ENCODE results near the gene TRPV3. TPM values are rescaled to one million over a fixed set of nuclear protein-coding genes. Genes with fewer than 3 reads are reported as not detected.

Gene TRPV3
- total and polyA plus RNA-seq, 9 of the 15 experiments (the other 6 are each of a cell fraction or from before 2014, with no cell fraction given) = 0.03 to 0.42 (median 0.11) TPM; not detected in 1

DNA sequence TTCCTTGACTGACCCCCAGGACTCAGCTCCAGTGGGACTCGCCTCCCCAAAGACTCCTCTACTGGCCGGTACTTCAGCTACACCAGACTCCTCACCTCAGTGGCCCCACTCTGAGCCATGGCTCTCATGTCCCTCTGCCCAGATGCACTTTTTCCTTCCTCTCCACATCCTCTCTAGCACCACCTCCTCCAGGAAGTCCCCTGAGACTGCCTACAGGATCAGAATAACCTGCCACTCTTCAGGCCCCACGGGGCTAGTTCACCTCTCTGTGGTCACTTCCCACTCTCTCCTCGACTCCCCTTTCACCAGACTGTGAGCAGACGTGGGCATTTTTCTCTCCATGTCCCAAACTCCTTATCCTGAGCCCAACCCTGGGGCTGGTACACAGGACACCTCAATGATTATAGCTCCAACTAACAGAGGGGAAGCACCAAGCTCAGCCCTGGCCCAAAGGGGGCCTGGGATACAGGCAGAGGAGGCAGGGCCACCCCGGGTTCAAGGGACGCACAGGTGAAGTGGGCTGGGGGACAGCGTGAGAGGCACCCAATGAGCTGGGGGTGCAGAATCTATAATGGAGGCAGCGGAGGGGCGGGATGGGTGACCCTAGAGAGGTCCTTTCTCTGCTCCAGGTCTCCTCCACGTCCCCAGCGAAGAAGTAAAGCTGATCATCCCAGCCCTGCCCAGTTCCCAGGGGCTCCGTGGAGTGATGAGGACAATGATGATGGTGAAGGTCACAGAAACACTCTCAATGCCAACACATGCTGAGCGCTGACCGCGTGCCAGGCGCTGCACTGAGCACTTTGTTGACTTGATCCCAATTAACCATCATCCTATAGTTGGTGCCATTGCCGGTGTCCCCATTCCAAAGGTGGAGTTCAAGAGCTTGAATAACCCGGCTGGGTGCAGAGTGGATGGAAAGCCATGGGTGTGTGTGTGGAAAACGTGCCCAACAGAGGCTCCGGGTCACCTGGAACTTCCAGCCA is 3.9 kb downstream of the TRPV3 start:
- no peak overlapping the region for H2AFZ ChIP-seq (ENCODE audit: low read depth, low read length)
- no TSS peak for BruUV-seq (replicated peaks)
- H3K27me3 ChIP-seq (ENCODE audit: control insufficient read depth in 2 of 2, insufficient read depth in 2 of 2, low read length in 2 of 2) = peaks cover 0 to 28% of the 10 kb centered on the region in 2 experiments; a peak in 2 of 5 replicates
- POLR2A ChIA-PET = interaction anchor here (0.5 kb wide), 1 partner anchor 361 kb away, joined by 3 read pairs; no protein-coding TSS in a partner anchor
- no peaks in the 10 kb centered on the region for H3K9me3 ChIP-seq (replicated peaks; ENCODE audit: control insufficient read depth, insufficient read depth, low read depth, low read length)
- intact Hi-C loops (cut with micrococcal nuclease) (no loop called here), in situ Hi-C loops (cut with MboI) (no loop called here)
- CTCF ChIA-PET (ENCODE audit: low intra/inter-chr PET ratio) = no interaction called here
- H3K9me1 ChIP-seq (ENCODE audit: control insufficient read depth, insufficient read depth, low read length) = no peaks in the 10 kb centered on the region
- H3K4me3 ChIP-seq = no peak overlapping the region
- ATAC-seq = no peak
- H3K36me3 ChIP-seq (ENCODE audit: control insufficient read depth, insufficient read depth, low read length) = no peaks in the 10 kb centered on the region
- H3K79me2 ChIP-seq (ENCODE audit: control insufficient read depth, insufficient read depth, low read length) = no peaks in the 10 kb centered on the region
- H3K4me2 ChIP-seq (ENCODE audit: insufficient read depth, low read length) = no peak overlapping the region
- no peak overlapping the region for H3K27ac ChIP-seq (ENCODE audit: extremely low read depth, low read depth, low read length)
- no peaks in the 10 kb centered on the region; the same call in 1 of the 2 replicates for H4K20me1 ChIP-seq (replicated peaks; ENCODE audit: control insufficient read depth, insufficient read depth, low read length)
- H3K4me1 ChIP-seq (replicated peaks in 1 of 2; ENCODE audit: control insufficient read depth in 2 of 2, insufficient read depth in 2 of 2, low read length in 2 of 2) = peaks cover 11 to 16% of the 10 kb centered on the region in 2 experiments
- FAIRE-seq = no peak
- DNase-seq (ENCODE audit: extremely low read depth in 1 of 4, low spot score in 3 of 4) = no peak
- 10% methylated on average over 17 of the region's 21 CpGs for WGBS (ENCODE audit: insufficient coverage, low coverage, missing lambda C conversion rate)
- no peak overlapping the region; a peak in 1 of 4 replicates for H3K9ac ChIP-seq (ENCODE audit: insufficient read depth in 1 of 2, low read depth in 2 of 2, low read length in 2 of 2)
- TF ChIP-seq, protein P1, sequence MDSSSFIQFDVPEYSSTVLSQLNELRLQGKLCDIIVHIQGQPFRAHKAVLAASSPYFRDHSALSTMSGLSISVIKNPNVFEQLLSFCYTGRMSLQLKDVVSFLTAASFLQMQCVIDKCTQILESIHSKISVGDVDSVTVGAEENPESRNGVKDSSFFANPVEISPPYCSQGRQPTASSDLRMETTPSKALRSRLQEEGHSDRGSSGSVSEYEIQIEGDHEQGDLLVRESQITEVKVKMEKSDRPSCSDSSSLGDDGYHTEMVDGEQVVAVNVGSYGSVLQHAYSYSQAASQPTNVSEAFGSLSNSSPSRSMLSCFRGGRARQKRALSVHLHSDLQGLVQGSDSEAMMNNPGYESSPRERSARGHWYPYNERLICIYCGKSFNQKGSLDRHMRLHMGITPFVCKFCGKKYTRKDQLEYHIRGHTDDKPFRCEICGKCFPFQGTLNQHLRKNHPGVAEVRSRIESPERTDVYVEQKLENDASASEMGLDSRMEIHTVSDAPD (CRISPR knock-in tag; IDR thresholded peaks at IDR 0.05) = no peak
- no peak for TF ChIP-seq C11orf30 (IDR thresholded peaks at IDR 0.05; ENCODE audit: low read depth)
- TF ChIP-seq ASH1L (IDR thresholded peaks at IDR 0.05; ENCODE audit: borderline replicate concordance, low read depth, partially characterized antibody) = no peak
- TF ChIP-seq, protein P2, sequence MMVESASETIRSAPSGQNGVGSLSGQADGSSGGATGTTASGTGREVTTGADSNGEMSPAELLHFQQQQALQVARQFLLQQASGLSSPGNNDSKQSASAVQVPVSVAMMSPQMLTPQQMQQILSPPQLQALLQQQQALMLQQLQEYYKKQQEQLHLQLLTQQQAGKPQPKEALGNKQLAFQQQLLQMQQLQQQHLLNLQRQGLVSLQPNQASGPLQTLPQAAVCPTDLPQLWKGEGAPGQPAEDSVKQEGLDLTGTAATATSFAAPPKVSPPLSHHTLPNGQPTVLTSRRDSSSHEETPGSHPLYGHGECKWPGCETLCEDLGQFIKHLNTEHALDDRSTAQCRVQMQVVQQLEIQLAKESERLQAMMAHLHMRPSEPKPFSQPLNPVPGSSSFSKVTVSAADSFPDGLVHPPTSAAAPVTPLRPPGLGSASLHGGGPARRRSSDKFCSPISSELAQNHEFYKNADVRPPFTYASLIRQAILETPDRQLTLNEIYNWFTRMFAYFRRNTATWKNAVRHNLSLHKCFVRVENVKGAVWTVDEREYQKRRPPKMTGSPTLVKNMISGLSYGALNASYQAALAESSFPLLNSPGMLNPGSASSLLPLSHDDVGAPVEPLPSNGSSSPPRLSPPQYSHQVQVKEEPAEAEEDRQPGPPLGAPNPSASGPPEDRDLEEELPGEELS (CRISPR knock-in tag; IDR thresholded peaks at IDR 0.05; ENCODE audit: borderline replicate concordance) = no peak
- no peak for TF ChIP-seq ZC3H4 (CRISPR knock-in tag; IDR thresholded peaks at IDR 0.05; ENCODE audit: borderline replicate concordance)
- 0 out of 2 replicates have a peak, but pooled peaks have one; percentile 31 for TF ChIP-seq BCOR (IDR thresholded peaks at IDR 0.05)
- TF ChIP-seq, protein P3, sequence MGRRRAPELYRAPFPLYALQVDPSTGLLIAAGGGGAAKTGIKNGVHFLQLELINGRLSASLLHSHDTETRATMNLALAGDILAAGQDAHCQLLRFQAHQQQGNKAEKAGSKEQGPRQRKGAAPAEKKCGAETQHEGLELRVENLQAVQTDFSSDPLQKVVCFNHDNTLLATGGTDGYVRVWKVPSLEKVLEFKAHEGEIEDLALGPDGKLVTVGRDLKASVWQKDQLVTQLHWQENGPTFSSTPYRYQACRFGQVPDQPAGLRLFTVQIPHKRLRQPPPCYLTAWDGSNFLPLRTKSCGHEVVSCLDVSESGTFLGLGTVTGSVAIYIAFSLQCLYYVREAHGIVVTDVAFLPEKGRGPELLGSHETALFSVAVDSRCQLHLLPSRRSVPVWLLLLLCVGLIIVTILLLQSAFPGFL (CRISPR knock-in tag; IDR thresholded peaks at IDR 0.05) = no peak
- no peak for TF ChIP-seq ESRRA (IDR thresholded peaks at IDR 0.05; ENCODE audit: borderline replicate concordance, low read depth)
- TF ChIP-seq, protein P4, sequence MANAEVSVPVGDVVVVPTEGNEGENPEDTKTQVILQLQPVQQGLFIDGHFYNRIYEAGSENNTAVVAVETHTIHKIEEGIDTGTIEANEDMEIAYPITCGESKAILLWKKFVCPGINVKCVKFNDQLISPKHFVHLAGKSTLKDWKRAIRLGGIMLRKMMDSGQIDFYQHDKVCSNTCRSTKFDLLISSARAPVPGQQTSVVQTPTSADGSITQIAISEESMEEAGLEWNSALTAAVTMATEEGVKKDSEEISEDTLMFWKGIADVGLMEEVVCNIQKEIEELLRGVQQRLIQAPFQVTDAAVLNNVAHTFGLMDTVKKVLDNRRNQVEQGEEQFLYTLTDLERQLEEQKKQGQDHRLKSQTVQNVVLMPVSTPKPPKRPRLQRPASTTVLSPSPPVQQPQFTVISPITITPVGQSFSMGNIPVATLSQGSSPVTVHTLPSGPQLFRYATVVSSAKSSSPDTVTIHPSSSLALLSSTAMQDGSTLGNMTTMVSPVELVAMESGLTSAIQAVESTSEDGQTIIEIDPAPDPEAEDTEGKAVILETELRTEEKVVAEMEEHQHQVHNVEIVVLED (CRISPR knock-in tag; IDR thresholded peaks at IDR 0.05) = no peak
- TF ChIP-seq ZFP36 (IDR thresholded peaks at IDR 0.05; ENCODE audit: low read depth, low read length, partially characterized antibody) = peak; percentile 71
- no peak for TF ChIP-seq RBM25 (IDR thresholded peaks at IDR 0.05; ENCODE audit: low read depth, low read length, severe bottlenecking)
